ENCODE measurements around the gene TMEM253. TPM values are rescaled to one million over a fixed set of nuclear protein-coding genes. Genes with fewer than 3 reads are reported as not detected.

The TMEM253 gene
- total and polyA plus RNA-seq, 2 experiments from 2014 or later, result 4.9 to 5.4 TPM

- Histone ChIP-seq H3K9me3 (ENCODE audit: low read depth) (no peaks in the 10 kb centered on the region), H2AFZ (peak overlapping the region; percentile 56), H3K9me2 (replicated peaks; ENCODE audit: insufficient read depth) (no peaks in the 10 kb centered on the region), H3K27ac (peak overlapping the region; percentile 99), H4K20me1 (ENCODE audit: insufficient read depth, poor library complexity, severe bottlenecking) (no peaks in the 10 kb centered on the region), H3K36me3 (replicated peaks; ENCODE audit: insufficient read depth, low read depth) (no peaks in the 10 kb centered on the region), H3K4me2 (peak overlapping the region; percentile 62), H3K79me2 (peaks cover 3% of the 10 kb centered on the region), H3K4me1 (ENCODE audit: insufficient read depth) (peaks cover 36% of the 10 kb centered on the region), H3K27me3 (no peaks in the 10 kb centered on the region), H3K4me3 (no peak overlapping the region)
- TF ChIP-seq EZH2 (IDR thresholded peaks at IDR 0.05; ENCODE audit: borderline replicate concordance) (no peak), CTCF (IDR thresholded peaks at IDR 0.05; ENCODE audit: poor library complexity) (no peak), EZH2phosphoT487 (IDR thresholded peaks at IDR 0.05; ENCODE audit: low read depth, severe bottlenecking, unreplicated experiment) (no peak)
- DNase-seq (ENCODE audit: low spot score), result no peak
- WGBS (ENCODE audit: low lambda C conversion rate, missing lambda C conversion rate), result 67% methylated on average over 4 of the region's 4 CpGs
These were observed 5.3 kb downstream of the TMEM253 start for GRCh38 chr14:21106176-21106497.

GRCh38 chr14:21106498-21107282, 5.8 kb downstream of the TMEM253 start:
- H3K9me2 ChIP-seq (replicated peaks; ENCODE audit: insufficient read depth), result no peaks in the 10 kb centered on the region
- WGBS (ENCODE audit: low lambda C conversion rate, missing lambda C conversion rate), result 24% methylated on average over 11 of the region's 11 CpGs
- TF ChIP-seq CTCF (IDR thresholded peaks at IDR 0.05; ENCODE audit: poor library complexity), result peak; percentile 92
- no peak for TF ChIP-seq EZH2phosphoT487 (IDR thresholded peaks at IDR 0.05; ENCODE audit: low read depth, severe bottlenecking, unreplicated experiment)
- TF ChIP-seq EZH2 (IDR thresholded peaks at IDR 0.05; ENCODE audit: borderline replicate concordance), result no peak
- H3K27ac ChIP-seq, result peak overlapping the region; percentile 99
- H3K9me3 ChIP-seq (ENCODE audit: low read depth), result no peaks in the 10 kb centered on the region
- peaks cover 32% of the 10 kb centered on the region for H3K4me1 ChIP-seq (ENCODE audit: insufficient read depth)
- DNase-seq (ENCODE audit: low spot score), result peak; percentile 83
- peak overlapping the region; percentile 56 for H2AFZ ChIP-seq
- peaks cover 3% of the 10 kb centered on the region for H3K79me2 ChIP-seq
- peak overlapping the region; percentile 62 for H3K4me2 ChIP-seq
- H3K27me3 ChIP-seq, result no peaks in the 10 kb centered on the region
- no peak overlapping the region for H3K4me3 ChIP-seq
- H3K36me3 ChIP-seq (replicated peaks; ENCODE audit: insufficient read depth, low read depth), result no peaks in the 10 kb centered on the region
- no peaks in the 10 kb centered on the region for H4K20me1 ChIP-seq (ENCODE audit: insufficient read depth, poor library complexity, severe bottlenecking)

GRCh38 chr14:21107283-21107800, 6.5 kb downstream of the TMEM253 start:
- Histone ChIP-seq H3K4me1 (ENCODE audit: insufficient read depth) (peaks cover 27% of the 10 kb centered on the region), H2AFZ (peak overlapping the region; percentile 56), H3K9me2 (replicated peaks; ENCODE audit: insufficient read depth) (no peaks in the 10 kb centered on the region), H3K4me2 (no peak overlapping the region), H3K4me3 (no peak overlapping the region), H3K79me2 (peaks cover 3% of the 10 kb centered on the region), H3K27me3 (no peaks in the 10 kb centered on the region), H3K36me3 (replicated peaks; ENCODE audit: insufficient read depth, low read depth) (no peaks in the 10 kb centered on the region), H3K27ac (peak overlapping the region; percentile 99), H4K20me1 (ENCODE audit: insufficient read depth, poor library complexity, severe bottlenecking) (no peaks in the 10 kb centered on the region), H3K9me3 (ENCODE audit: low read depth) (no peaks in the 10 kb centered on the region)
- no peak for DNase-seq (ENCODE audit: low spot score)
- WGBS (ENCODE audit: low lambda C conversion rate, missing lambda C conversion rate), result 77% methylated on average over 5 of the region's 5 CpGs
- no peak for TF ChIP-seq EZH2 (IDR thresholded peaks at IDR 0.05; ENCODE audit: borderline replicate concordance)
- TF ChIP-seq EZH2phosphoT487 (IDR thresholded peaks at IDR 0.05; ENCODE audit: low read depth, severe bottlenecking, unreplicated experiment), result no peak
- TF ChIP-seq CTCF (IDR thresholded peaks at IDR 0.05; ENCODE audit: poor library complexity), result no peak

Measured in hepatocyte (in vitro differentiated cells).